ENCODE measurements around the gene AKR1B1. TPM values are rescaled to one million over a fixed set of nuclear protein-coding genes. Genes with fewer than 3 reads are reported as not detected.

Gene AKR1B1
- total RNA-seq, 2 donors from 2014 or later = 30.5 to 75.0 TPM

DNA sequence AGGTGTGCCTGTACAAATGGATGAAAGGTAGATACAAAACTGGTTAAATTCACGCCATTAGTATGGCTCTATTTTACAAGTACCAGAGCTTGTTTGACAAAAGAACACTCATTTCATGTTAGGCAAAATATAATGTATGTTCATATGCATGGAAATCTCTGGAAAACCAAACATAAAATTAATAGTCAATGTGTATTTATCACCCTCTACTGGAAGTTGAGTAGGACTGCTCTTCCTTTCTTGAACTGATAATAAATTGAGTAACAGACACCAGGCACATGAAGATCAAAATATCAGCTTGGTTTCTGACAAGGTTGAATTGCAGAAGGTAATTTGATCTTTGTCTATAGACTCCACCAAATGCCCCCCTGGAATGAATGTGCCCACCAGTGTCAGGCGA is 19.8 kb upstream of the AKR1B1 start:
- no peak overlapping the region for H3K27ac ChIP-seq
- H3K4me3 ChIP-seq = no peak overlapping the region
- intact Hi-C loops (cut with DNase I) = no loop called here

DNA sequence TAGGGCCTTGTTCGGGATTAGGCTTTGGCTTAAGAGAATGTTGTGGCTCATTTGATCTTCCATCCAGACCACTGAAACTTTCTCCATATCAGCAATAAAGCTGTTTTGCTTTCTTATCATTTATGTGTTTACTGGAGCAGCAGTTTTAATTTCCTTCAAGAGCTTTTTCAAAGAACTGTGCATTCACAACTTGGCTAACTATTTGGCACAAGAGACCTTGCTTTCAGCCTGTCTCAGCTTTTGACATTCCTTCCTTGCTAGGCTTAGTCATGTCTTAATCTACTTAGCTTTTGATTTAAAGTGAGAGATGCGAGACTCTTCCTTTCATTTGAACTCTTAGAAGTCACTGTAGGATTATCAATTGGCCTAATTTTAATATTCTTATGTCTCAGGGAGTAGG is 19.1 kb upstream of the AKR1B1 start:
- 77% methylated on average over 2 of the region's 2 CpGs for WGBS

More for the DNA sequence above, 19.8 kb upstream of the AKR1B1 start:
- Histone ChIP-seq H3K4me1 (replicated peaks) (no peaks in the 10 kb centered on the region), H3K27me3 (replicated peaks; ENCODE audit: insufficient read depth) (no peaks in the 10 kb centered on the region), H3K9me3 (no peaks in the 10 kb centered on the region), H3K36me3 (no peaks in the 10 kb centered on the region)
- no peak for DNase-seq (ENCODE audit: low spot score)
- TF ChIP-seq, protein P1, sequence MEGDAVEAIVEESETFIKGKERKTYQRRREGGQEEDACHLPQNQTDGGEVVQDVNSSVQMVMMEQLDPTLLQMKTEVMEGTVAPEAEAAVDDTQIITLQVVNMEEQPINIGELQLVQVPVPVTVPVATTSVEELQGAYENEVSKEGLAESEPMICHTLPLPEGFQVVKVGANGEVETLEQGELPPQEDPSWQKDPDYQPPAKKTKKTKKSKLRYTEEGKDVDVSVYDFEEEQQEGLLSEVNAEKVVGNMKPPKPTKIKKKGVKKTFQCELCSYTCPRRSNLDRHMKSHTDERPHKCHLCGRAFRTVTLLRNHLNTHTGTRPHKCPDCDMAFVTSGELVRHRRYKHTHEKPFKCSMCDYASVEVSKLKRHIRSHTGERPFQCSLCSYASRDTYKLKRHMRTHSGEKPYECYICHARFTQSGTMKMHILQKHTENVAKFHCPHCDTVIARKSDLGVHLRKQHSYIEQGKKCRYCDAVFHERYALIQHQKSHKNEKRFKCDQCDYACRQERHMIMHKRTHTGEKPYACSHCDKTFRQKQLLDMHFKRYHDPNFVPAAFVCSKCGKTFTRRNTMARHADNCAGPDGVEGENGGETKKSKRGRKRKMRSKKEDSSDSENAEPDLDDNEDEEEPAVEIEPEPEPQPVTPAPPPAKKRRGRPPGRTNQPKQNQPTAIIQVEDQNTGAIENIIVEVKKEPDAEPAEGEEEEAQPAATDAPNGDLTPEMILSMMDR (IDR thresholded peaks at IDR 0.05) = peak in 1 of 4 experiments; percentile 3
- no peak for TF ChIP-seq POLR2AphosphoS5 (IDR thresholded peaks at IDR 0.05)
- TF ChIP-seq POLR2A (IDR thresholded peaks at IDR 0.05) = no peak
- 85% methylated on average over 2 of the region's 2 CpGs for WGBS

DNA sequence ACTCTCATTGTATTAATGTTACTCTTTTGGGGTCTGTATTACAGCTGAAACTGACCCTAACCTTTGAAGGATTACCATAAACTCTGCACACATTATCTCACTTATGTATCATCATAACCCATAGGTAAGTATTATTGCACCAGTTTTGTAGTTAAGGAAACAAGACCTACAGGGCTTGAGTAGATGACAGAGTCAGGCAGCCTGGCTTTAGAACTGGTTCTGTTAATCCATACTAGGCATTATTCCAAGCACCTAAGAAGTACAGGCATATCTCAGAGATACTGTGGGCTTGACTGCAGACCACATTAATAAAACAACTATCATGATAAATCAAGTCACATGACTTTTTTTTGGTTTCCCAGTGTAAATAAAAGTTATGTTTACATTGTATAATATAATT is 17.1 kb upstream of the AKR1B1 start:
- no peaks in the 10 kb centered on the region for H3K27me3 ChIP-seq (replicated peaks; ENCODE audit: insufficient read depth)
- intact Hi-C loops (cut with DNase I) = no loop called here
- TF ChIP-seq, protein P1 (IDR thresholded peaks at IDR 0.05) = no peak
- no peak for TF ChIP-seq POLR2AphosphoS5 (IDR thresholded peaks at IDR 0.05)
- TF ChIP-seq POLR2A (IDR thresholded peaks at IDR 0.05) = no peak
- no peaks in the 10 kb centered on the region for H3K4me1 ChIP-seq (replicated peaks)
- H3K9me3 ChIP-seq = no peaks in the 10 kb centered on the region
- no peak for DNase-seq (ENCODE audit: low spot score)
- no peaks in the 10 kb centered on the region for H3K36me3 ChIP-seq
- no peak overlapping the region for H3K27ac ChIP-seq
- no peak overlapping the region for H3K4me3 ChIP-seq

More for the DNA sequence above, 19.1 kb upstream of the AKR1B1 start:
- intact Hi-C loops (cut with DNase I) = no loop called here
- TF ChIP-seq POLR2A (IDR thresholded peaks at IDR 0.05) = no peak
- TF ChIP-seq POLR2AphosphoS5 (IDR thresholded peaks at IDR 0.05) = no peak
- TF ChIP-seq, protein P1 (IDR thresholded peaks at IDR 0.05) = no peak
- Histone ChIP-seq H3K27ac (no peak overlapping the region), H3K4me1 (replicated peaks) (no peaks in the 10 kb centered on the region), H3K27me3 (replicated peaks; ENCODE audit: insufficient read depth) (no peaks in the 10 kb centered on the region), H3K9me3 (no peaks in the 10 kb centered on the region), H3K36me3 (no peaks in the 10 kb centered on the region), H3K4me3 (no peak overlapping the region)
- DNase-seq (ENCODE audit: low spot score) = no peak

DNA sequence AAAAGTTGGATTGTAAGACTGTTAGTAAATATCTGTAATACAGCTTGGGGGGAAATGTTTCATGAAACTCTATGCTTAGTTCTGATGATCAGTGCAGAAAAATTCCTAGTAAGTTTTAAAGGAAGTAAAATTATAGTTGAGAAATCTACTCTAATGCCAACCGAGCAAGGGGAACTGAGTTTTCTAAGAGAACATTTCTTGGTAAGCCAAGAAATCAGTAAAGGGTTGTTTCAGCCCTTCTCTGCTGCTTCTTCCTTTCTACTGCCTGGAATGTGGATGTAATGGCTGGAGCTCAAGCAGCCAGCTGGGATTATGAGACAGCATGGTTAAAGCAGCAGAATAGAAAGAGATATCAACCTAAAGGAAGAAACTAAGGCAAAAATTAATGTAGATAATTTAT is 15.9 kb upstream of the AKR1B1 start:
- WGBS = 88% methylated on average over 1 of the region's 1 CpG

DNA sequence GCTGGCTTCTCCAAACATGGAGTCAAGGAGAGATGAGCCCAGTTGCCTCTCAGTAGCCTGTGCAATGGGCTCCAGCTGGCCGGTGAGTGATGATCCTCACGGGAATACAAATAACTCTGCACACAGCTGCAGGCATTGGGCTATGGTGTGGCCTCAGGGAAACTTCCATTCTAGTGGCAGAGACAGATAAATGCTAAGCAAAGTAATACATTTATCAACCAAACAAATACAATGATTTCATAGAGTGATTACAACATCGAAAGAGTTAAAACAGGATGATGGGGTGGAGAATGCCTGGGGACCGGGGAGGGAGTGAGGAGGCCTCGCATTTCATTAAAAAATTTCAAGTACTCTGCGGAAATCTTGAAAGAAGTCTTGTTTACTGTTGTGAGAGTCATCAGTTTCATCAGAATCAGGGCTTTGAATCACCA is 15.0 kb upstream of the AKR1B1 start:
- no peak for TF ChIP-seq POLR2A (IDR thresholded peaks at IDR 0.05)
- TF ChIP-seq, protein P1 (IDR thresholded peaks at IDR 0.05) = no peak
- TF ChIP-seq POLR2AphosphoS5 (IDR thresholded peaks at IDR 0.05) = no peak
- no peak overlapping the region for H3K27ac ChIP-seq
- H3K36me3 ChIP-seq = no peaks in the 10 kb centered on the region
- H3K9me3 ChIP-seq = no peaks in the 10 kb centered on the region
- H3K4me3 ChIP-seq = no peak overlapping the region
- no peaks in the 10 kb centered on the region for H3K4me1 ChIP-seq (replicated peaks)
- WGBS = 70% methylated on average over 6 of the region's 6 CpGs
- intact Hi-C loops (cut with DNase I) = no loop called here
- no peak for DNase-seq (ENCODE audit: low spot score)
- no peaks in the 10 kb centered on the region for H3K27me3 ChIP-seq (replicated peaks; ENCODE audit: insufficient read depth)

More for the DNA sequence above, 15.9 kb upstream of the AKR1B1 start:
- Histone ChIP-seq H3K36me3 (no peaks in the 10 kb centered on the region), H3K27ac (no peak overlapping the region), H3K9me3 (no peaks in the 10 kb centered on the region), H3K4me3 (no peak overlapping the region), H3K4me1 (replicated peaks) (no peaks in the 10 kb centered on the region), H3K27me3 (replicated peaks; ENCODE audit: insufficient read depth) (no peaks in the 10 kb centered on the region)
- no peak for DNase-seq (ENCODE audit: low spot score)
- TF ChIP-seq POLR2AphosphoS5 (IDR thresholded peaks at IDR 0.05) (no peak), POLR2A (IDR thresholded peaks at IDR 0.05) (no peak)
- TF ChIP-seq, protein P1 (IDR thresholded peaks at IDR 0.05) = no peak
- intact Hi-C loops (cut with DNase I) = no loop called here

Data from prostate gland (tissue), 2 donors.